NCI-H510A (cell line): ENCODE data around the gene GLYATL1.

Experiments
- DNase-seq: peaks from one replicate; lab custom pipeline; 2025; lab: John Stamatoyannopoulos, UW

GLYATL1 gene

GRCh38 chr11:58939277-58939676 is at the start of gene GLYATL1:
Gene GLYATL1, plus strand, starts transcription at chr11:58939488. Its CDS starts 7,600 bp downstream, at chr11:58947088.
- DNase-seq, result no peak

GRCh38 chr11:58893899-58894298 is 45.4 kb upstream of the GLYATL1 start:
- DNase-seq, result no peak

- no peak for DNase-seq
These were observed 41.2 kb upstream of the GLYATL1 start for GRCh38 chr11:58898106-58898505.

- no peak for DNase-seq
These were observed 38.5 kb upstream of the GLYATL1 start for GRCh38 chr11:58900479-58901420.

GRCh38 chr11:58902881-58903280 is 36.4 kb upstream of the GLYATL1 start:
- no peak for DNase-seq

GRCh38 chr11:58905011-58905720 is 34.1 kb upstream of the GLYATL1 start:
- no peak for DNase-seq

- no peak for DNase-seq
These were observed 33.4 kb upstream of the GLYATL1 start for GRCh38 chr11:58905721-58906547.

GRCh38 chr11:58907780-58908179 is 31.5 kb upstream of the GLYATL1 start:
- no peak for DNase-seq

- no peak for DNase-seq
These were observed 27.2 kb upstream of the GLYATL1 start for GRCh38 chr11:58912124-58912523.

- DNase-seq, result no peak
These were observed 25.6 kb upstream of the GLYATL1 start for GRCh38 chr11:58913685-58914084.

GRCh38 chr11:58914821-58915543 is 24.3 kb upstream of the GLYATL1 start:
- no peak for DNase-seq

GRCh38 chr11:58916637-58917036 is 22.7 kb upstream of the GLYATL1 start:
- no peak for DNase-seq

- no peak for DNase-seq
These were observed 22.0 kb upstream of the GLYATL1 start for GRCh38 chr11:58917159-58917783.

GRCh38 chr11:58919561-58919960 is 19.7 kb upstream of the GLYATL1 start:
- no peak for DNase-seq

GRCh38 chr11:58919980-58920379 is 19.3 kb upstream of the GLYATL1 start:
- DNase-seq, result no peak

- no peak for DNase-seq
These were observed 17.4 kb upstream of the GLYATL1 start for GRCh38 chr11:58921778-58922390.

- no peak for DNase-seq
These were observed 16.8 kb upstream of the GLYATL1 start for GRCh38 chr11:58922479-58922878.

- DNase-seq, result no peak
These were observed 15.9 kb upstream of the GLYATL1 start for GRCh38 chr11:58923300-58923788.

- no peak for DNase-seq
These were observed 15.1 kb upstream of the GLYATL1 start for GRCh38 chr11:58924230-58924629.

- no peak for DNase-seq
These were observed 13.0 kb upstream of the GLYATL1 start for GRCh38 chr11:58926251-58926650.
